Neural cell (in vitro differentiated cells): ENCODE results near the gene PRSS33. TPM values are rescaled to one million over a fixed set of nuclear protein-coding genes. Genes with fewer than 3 reads are reported as not detected.

Experiments used
- H2AFZ ChIP-seq: fragments of 200-600, 300-800 bp; sonication (generic), shearing (Covaris generic); 2 replicates; pipeline ENCODE4 v1.6.0; 2014; ENCODE audit warnings: low read depth, mild to moderate bottlenecking, antibody characterized with exemption, low read length, moderate library complexity
- H3F3A ChIP-seq: fragments of 200-600 bp; shearing (Covaris generic); 2 replicates; pipeline ENCODE4 v1.6.1; 2016; ENCODE audit warnings: mild to moderate bottlenecking, moderate library complexity, mixed read lengths, antibody characterized with exemption, low read length; ENCODE audit not compliant: insufficient read depth, poor library complexity, severe bottlenecking
- H3K27ac ChIP-seq: fragments of 200-600, 300-800 bp; sonication (generic), shearing (Covaris generic); 2 replicates; pipeline ENCODE4 v1.5.1; 2014; ENCODE audit warnings: mild to moderate bottlenecking, low read length, moderate library complexity
- H3K27me3 ChIP-seq: fragments of 300-800, 200-600 bp; sonication (generic), shearing (Covaris generic); 2 replicates; pipeline ENCODE4 v1.6.0; 2014; ENCODE audit warnings: mild to moderate bottlenecking, low read depth, low read length, moderate library complexity; ENCODE audit not compliant: insufficient read depth
- H3K36me3 ChIP-seq: fragments of 300-800, 200-600 bp; sonication (generic), shearing (Covaris generic); 2 replicates; pipeline ENCODE4 v1.5.1; 2014; ENCODE audit warnings: mild to moderate bottlenecking, antibody characterized with exemption, low read length, moderate library complexity; ENCODE audit not compliant: insufficient read depth
- H3K4me2 ChIP-seq: fragments of 300-800, 200-600 bp; sonication (generic), shearing (Covaris generic); 2 replicates; pipeline ENCODE4 v1.6.0; 2014; ENCODE audit warnings: mild to moderate bottlenecking, low read length
- H3K4me3 ChIP-seq: fragments of 300-800, 200-600 bp; sonication (generic), shearing (Covaris generic); 2 replicates; pipeline ENCODE4 v1.5.1; 2014; ENCODE audit warnings: mild to moderate bottlenecking, low read length, moderate library complexity
- H3K79me2 ChIP-seq: fragments of 200-600 bp; shearing (Covaris generic); replicated peaks from 2 replicates; pipeline ENCODE4 v1.6.0; 2014; ENCODE audit warnings: mild to moderate bottlenecking, low read length, moderate library complexity; ENCODE audit not compliant: insufficient read depth
- H3K9ac ChIP-seq: fragments of 300-800, 200-600 bp; sonication (generic), shearing (Covaris generic); 2 replicates; pipeline ENCODE4 v1.6.1; 2016; ENCODE audit warnings: mild to moderate bottlenecking, low read length, mixed read lengths
- H3K9me2 ChIP-seq: fragments of 200-600 bp; shearing (Covaris generic); 2 replicates; pipeline ENCODE4 v1.6.1; 2016; ENCODE audit warnings: mild to moderate bottlenecking, low read length, mixed read lengths; ENCODE audit not compliant: insufficient read depth
- H3K9me3 ChIP-seq: fragments of 200-600, 300-800 bp; sonication (generic), shearing (Covaris generic); 2 replicates; pipeline ENCODE4 v1.6.1; 2016; ENCODE audit warnings: mild to moderate bottlenecking, mixed run types, low read length, moderate library complexity, mixed read lengths
- H4K20me1 ChIP-seq: fragments of 200-600 bp; shearing (Covaris generic); 2 replicates; pipeline ENCODE4 v1.6.1; 2016; ENCODE audit warnings: mild to moderate bottlenecking, mixed run types; ENCODE audit not compliant: insufficient read depth
- CTCF ChIP-seq: fragments of 450-650 bp; IDR thresholded peaks from 2 replicates; pipeline ENCODE4 v1.5.1; 2014; ENCODE audit warnings: antibody characterized with exemption, mild to moderate bottlenecking, moderate library complexity; ENCODE audit not compliant: poor library complexity, severe bottlenecking
- EP300 ChIP-seq: fragments of 450-650 bp; conservative IDR thresholded peaks from 2 replicates; pipeline ENCODE4 v1.6.1; 2014; ENCODE audit warnings: antibody characterized with exemption, mild to moderate bottlenecking, moderate library complexity; ENCODE audit not compliant: poor library complexity, severe bottlenecking
- EZH2 ChIP-seq: fragments of 200-600, 300-800 bp; shearing (Covaris generic), sonication (generic); IDR thresholded peaks from 2 replicates; pipeline ENCODE4 v1.6.1; 2014; ENCODE audit warnings: antibody characterized with exemption, low read length, borderline replicate concordance, mild to moderate bottlenecking; ENCODE audit not compliant: insufficient read depth, poor library complexity, severe bottlenecking
- MXI1 ChIP-seq: fragments of 450-650 bp; conservative IDR thresholded peaks from 2 replicates; pipeline ENCODE4 v1.6.1; 2014; ENCODE audit warnings: antibody characterized with exemption, mild to moderate bottlenecking; ENCODE audit not compliant: poor library complexity, severe bottlenecking
- POLR2AphosphoS5 ChIP-seq: IDR thresholded peaks from 2 replicates; pipeline ENCODE4 v1.6.1; 2012
- RAD21 ChIP-seq: fragments of 450-650 bp; conservative IDR thresholded peaks from 2 replicates; pipeline ENCODE4 v1.6.1; 2014; ENCODE audit warnings: antibody characterized with exemption, mild to moderate bottlenecking, moderate library complexity
- REST ChIP-seq: IDR thresholded peaks from 2 replicates; pipeline ENCODE4 v1.6.1; 2012; ENCODE audit warnings: borderline replicate concordance
- SMC3 ChIP-seq: fragments of 450-650 bp; conservative IDR thresholded peaks from 2 replicates; pipeline ENCODE4 v1.6.1; 2014; ENCODE audit warnings: antibody characterized with exemption, mild to moderate bottlenecking, moderate library complexity; ENCODE audit not compliant: poor library complexity
- TAF1 ChIP-seq: IDR thresholded peaks from 2 replicates; pipeline ENCODE4 v1.6.1; 2012; ENCODE audit warnings: low read depth
- polyA plus RNA-seq: library from polyadenylated mRNA; depleted of rRNA; stranded (reverse); fragments of >200 nt; gene quantifications from 2 replicates; pipeline ENCODE4 v1.2.3, GENCODE V29; 2014

The PRSS33 gene
- polyA plus RNA-seq, 1 donor from 2014 or later: not detected

GRCh38 chr16:2817340-2818271 is 30.2 kb upstream of the PRSS33 start:
- Histone ChIP-seq H3K27me3 (no peaks in the 10 kb centered on the region), H3K9ac (no peak overlapping the region), H3K9me3 (no peaks in the 10 kb centered on the region), H3K4me3 (no peak overlapping the region), H3K36me3 (no peaks in the 10 kb centered on the region), H3K4me2 (no peak overlapping the region), H2AFZ (no peak overlapping the region), H3K79me2 (no peaks in the 10 kb centered on the region), H3K27ac (no peak overlapping the region), H3K9me2 (no peaks in the 10 kb centered on the region), H4K20me1 (no peaks in the 10 kb centered on the region), H3F3A (no peaks in the 10 kb centered on the region)
- TF ChIP-seq EP300 (no peak), TAF1 (no peak), EZH2 (no peak), CTCF (no peak), RAD21 (no peak), SMC3 (no peak), MXI1 (no peak), REST (no peak), POLR2AphosphoS5 (no peak)

GRCh38 chr16:2816751-2817339 is 29.5 kb upstream of the PRSS33 start, which contains the start of gene PRSS21:
TSS of gene PRSS21 (plus strand) at chr16:2817237. CDS start at chr16:2817269, 32 bp downstream.
- no peaks in the 10 kb centered on the region for H3K36me3 ChIP-seq
- no peak for TF ChIP-seq REST
- no peak for TF ChIP-seq MXI1
- no peak for TF ChIP-seq EP300
- no peak for TF ChIP-seq TAF1
- no peaks in the 10 kb centered on the region for H4K20me1 ChIP-seq
- no peaks in the 10 kb centered on the region for H3K27me3 ChIP-seq
- H3K9me2 ChIP-seq: no peaks in the 10 kb centered on the region
- no peak within 1 kb of the TSS for H3K4me3 ChIP-seq
- H3K79me2 ChIP-seq: no peaks in the 10 kb centered on the region
- H2AFZ ChIP-seq: no peak within 1 kb of the TSS
- H3K27ac ChIP-seq: no peak within 1 kb of the TSS
- no peaks in the 10 kb centered on the region for H3F3A ChIP-seq
- H3K9ac ChIP-seq: no peak within 1 kb of the TSS
- no peaks in the 10 kb centered on the region for H3K9me3 ChIP-seq
- H3K4me2 ChIP-seq: no peak within 1 kb of the TSS
